Spleen (tissue), 11 donors: ENCODE measurements around the gene AASDHPPT. TPM values are rescaled to one million over a fixed set of nuclear protein-coding genes. Genes with fewer than 3 reads are reported as not detected.
A peak's percentile ranks its signal among the peaks of the same experiment; 100 is the strongest.

ENCODE experiments used
- DNase-seq: peaks from one replicate; pipeline ENCODE4 v3.0.0-alpha.2; 2020
- H3K27ac ChIP-seq, 8 donors: fragments of 200-600 bp; sonication (generic) in 7 of 8; 1 replicate in 4 of 8; 2 replicates in 4 of 8; pipeline versions ENCODE4 v1.5.0 to v1.8.0; 2016 to 2021; ENCODE audit warnings: inconsistent platforms in 4 of 8, mild to moderate bottlenecking in 4 of 8, moderate library complexity in 1 of 8
- H3K27me3 ChIP-seq, 7 donors: fragments of 200-600 bp; sonication (generic) in 6 of 7; replicated peaks in 1 of 7; 1 replicate in 4 of 7; 2 replicates in 3 of 7; pipeline versions ENCODE4 v1.5.0 to v1.8.0; 2016 to 2021; ENCODE audit warnings: inconsistent platforms in 3 of 7, mild to moderate bottlenecking in 1 of 7
- H3K36me3 ChIP-seq, 6 donors: fragments of 200-600 bp; sonication (generic) in 5 of 6; 1 replicate in 4 of 6; 2 replicates in 2 of 6; pipeline versions ENCODE4 v1.5.0 to v1.8.0; 2016 to 2021; ENCODE audit warnings: inconsistent platforms in 2 of 6
- H3K4me1 ChIP-seq, 6 donors: fragments of 200-600 bp; sonication (generic) in 5 of 6; 1 replicate in 3 of 6; 2 replicates in 3 of 6; pipeline versions ENCODE4 v1.5.0 to v1.8.0; 2016 to 2021; ENCODE audit warnings: inconsistent platforms in 3 of 6
- H3K4me3 ChIP-seq, 8 donors: fragments of 200-600 bp; sonication (generic) in 7 of 8; 1 replicate in 4 of 8; 2 replicates in 4 of 8; pipeline versions ENCODE4 v1.5.0 to v1.8.0; 2016 to 2021; ENCODE audit warnings: inconsistent platforms in 4 of 8, mild to moderate bottlenecking in 4 of 8, moderate library complexity in 2 of 8
- H3K9me3 ChIP-seq, 8 donors: fragments of 200-600 bp; sonication (generic) in 7 of 8; 1 replicate in 4 of 8; 2 replicates in 4 of 8; pipeline versions ENCODE4 v1.5.0 to v1.8.0; 2016 to 2021; ENCODE audit warnings: inconsistent platforms in 4 of 8
- POLR2A ChIP-seq, 3 donors: fragments of 450-650 bp; IDR thresholded peaks; one replicate each; pipeline ENCODE4 v1.5.1; 2017; ENCODE audit warnings: antibody characterized with exemption in 3 of 3, mild to moderate bottlenecking in 1 of 3
- POLR2AphosphoS5 ChIP-seq, 3 donors: sonication (generic); formaldehyde crosslinking; IDR thresholded peaks; one replicate each; pipeline ENCODE4 v1.5.1; 2017; ENCODE audit warnings: antibody characterized with exemption in 3 of 3
- WGBS, 5 donors: extraction: QIAGEN DNeasy Blood & Tissue Kit in 3 of 5; methylation state at CpG; one replicate each; pipeline versions ENCODE4 v1.1.5 to v1.1.7; 2013 to 2018; 5-methylcytosine and 5-hydroxymethylcytosine counted together
- intact Hi-C: fragments of 100-400 bp; cut with DNase I; formaldehyde crosslinking; loops from one replicate; pipeline ENCODE4 v1.15.0; 2023; ENCODE audit warnings: low total_unique reads
- polyA plus RNA-seq, 3 donors: library from polyadenylated mRNA; stranded (reverse); fragments of 200-250 nt; gene quantifications; one replicate each; pipeline ENCODE4 v1.2.1, GENCODE V29; 2013
- total RNA-seq, 7 donors: library from RNA; depleted of rRNA in 3 of 7; stranded (reverse); fragments of >200 nt in 3 of 7; fragmentation: NEBNext Ultra II Directional in 4 of 7; extraction: Animal tissue kit (Norgen Biotek cat#: 25700) in 4 of 7; gene quantifications; one replicate each; pipeline versions ENCODE4 v1.1.0 to v1.2.1, GENCODE V29; 2016 to 2021
- TF ChIP-seq, protein P1 (sequence below), 11 experiments: fragments of 200-600 bp in 7 of 11; fragments of 450-650 bp in 4 of 11; sonication (generic) in 4 of 11; IDR thresholded peaks in 8 of 11; conservative IDR thresholded peaks in 3 of 11; 1 replicate in 7 of 11; 2 replicates in 4 of 11; pipeline versions ENCODE4 v1.4.0 to v1.8.0; 2016 to 2021; ENCODE audit warnings: antibody characterized with exemption in 11 of 11, inconsistent platforms in 4 of 11, mild to moderate bottlenecking in 1 of 11
- donor health status: healthy with polysubstance abuse.
- donor health status: DM: no; HTN: no; CAD: no; lungs with moderate emphysema.
- donor health status: DM: no; HTN: no; CAD: no.
- donor health status: Bipolar disorder and iron deficiency.
- donor health status: healthy.
- donor health status: DM: no; HTN: no; CAD: no.
- donor health status: DM: yes; HTN: yes; CAD: no.

The AASDHPPT gene
- total and polyA plus RNA-seq, 10 donors = 12.3 to 53.5 (median 27.4) TPM

GRCh38 chr11:106076171-106076918 lies 1.1 kb upstream of the AASDHPPT start:
- H3K36me3 ChIP-seq = peaks cover 0 to 21% (median 10%) of the 10 kb centered on the region in 6 donors
- peaks cover 23 to 51% (median 44%) of the 10 kb centered on the region in 6 donors for H3K4me1 ChIP-seq
- no peak for TF ChIP-seq POLR2AphosphoS5 (IDR thresholded peaks at IDR 0.05)
- TF ChIP-seq, protein P1, sequence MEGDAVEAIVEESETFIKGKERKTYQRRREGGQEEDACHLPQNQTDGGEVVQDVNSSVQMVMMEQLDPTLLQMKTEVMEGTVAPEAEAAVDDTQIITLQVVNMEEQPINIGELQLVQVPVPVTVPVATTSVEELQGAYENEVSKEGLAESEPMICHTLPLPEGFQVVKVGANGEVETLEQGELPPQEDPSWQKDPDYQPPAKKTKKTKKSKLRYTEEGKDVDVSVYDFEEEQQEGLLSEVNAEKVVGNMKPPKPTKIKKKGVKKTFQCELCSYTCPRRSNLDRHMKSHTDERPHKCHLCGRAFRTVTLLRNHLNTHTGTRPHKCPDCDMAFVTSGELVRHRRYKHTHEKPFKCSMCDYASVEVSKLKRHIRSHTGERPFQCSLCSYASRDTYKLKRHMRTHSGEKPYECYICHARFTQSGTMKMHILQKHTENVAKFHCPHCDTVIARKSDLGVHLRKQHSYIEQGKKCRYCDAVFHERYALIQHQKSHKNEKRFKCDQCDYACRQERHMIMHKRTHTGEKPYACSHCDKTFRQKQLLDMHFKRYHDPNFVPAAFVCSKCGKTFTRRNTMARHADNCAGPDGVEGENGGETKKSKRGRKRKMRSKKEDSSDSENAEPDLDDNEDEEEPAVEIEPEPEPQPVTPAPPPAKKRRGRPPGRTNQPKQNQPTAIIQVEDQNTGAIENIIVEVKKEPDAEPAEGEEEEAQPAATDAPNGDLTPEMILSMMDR (IDR thresholded peaks at IDR 0.05 in 8 of 11, conservative IDR thresholded peaks at IDR 0.05 in 3 of 11) = peak in 1 of 11 experiments; percentile 10
- peak overlapping the region; percentile 61 to 87 (median 74) for H3K4me3 ChIP-seq
- H3K9me3 ChIP-seq = no peaks in the 10 kb centered on the region
- H3K27ac ChIP-seq = peak overlapping the region; percentile 77 to 98 (median 96)
- no peaks in the 10 kb centered on the region for H3K27me3 ChIP-seq
- intact Hi-C loops = no loop called here
- whole genome bisulfite sequencing, 5 donors = 15 to 18% (median 15%) methylated on average over 19 of the region's 19 CpGs
- DNase-seq = no peak

GRCh38 chr11:106076919-106077608 lies 398 bp upstream of the AASDHPPT start, which contains the start of gene KBTBD3:
Gene KBTBD3, minus strand, starts transcription at chr11:106077347. Its CDS starts 18,250 bp downstream, at chr11:106059097.
- H3K9me3 ChIP-seq = no peaks in the 10 kb centered on the region

DNA sequence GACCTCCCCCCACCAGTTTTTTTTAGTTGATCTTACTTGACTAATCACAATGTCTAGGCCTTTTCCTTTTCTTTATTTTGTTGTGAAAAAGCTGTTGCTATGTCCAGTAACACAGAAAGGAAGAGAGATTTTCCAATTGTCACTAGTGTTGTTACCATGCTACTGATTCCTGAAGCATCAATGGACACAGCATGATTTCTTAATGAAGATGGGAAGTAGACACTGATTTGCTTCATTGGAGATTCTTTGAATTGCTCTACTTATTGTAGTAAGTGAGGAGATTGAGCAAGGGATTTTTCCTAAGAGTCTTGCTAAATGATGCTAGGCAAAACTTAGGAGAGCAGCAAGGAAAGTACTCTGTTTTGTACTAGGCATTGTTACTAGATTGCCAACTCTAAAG lies 4.6 kb downstream of the AASDHPPT start:
- no peaks in the 10 kb centered on the region for H3K9me3 ChIP-seq
- no peaks in the 10 kb centered on the region for H3K27me3 ChIP-seq
- DNase-seq = no peak
- no peak for TF ChIP-seq POLR2AphosphoS5 (IDR thresholded peaks at IDR 0.05)
- no peak overlapping the region for H3K27ac ChIP-seq
- no peak overlapping the region for H3K4me3 ChIP-seq
- intact Hi-C loops = no loop called here
- H3K4me1 ChIP-seq = peaks cover 29 to 83% (median 54%) of the 10 kb centered on the region in 6 donors
- H3K36me3 ChIP-seq = peaks cover 0 to 72% (median 22%) of the 10 kb centered on the region in 6 donors

More at GRCh38 chr11:106076919-106077608, 398 bp upstream of the AASDHPPT start, which contains the start of gene KBTBD3:
- 0 to 1% (median 1%) methylated on average over 32 to 37 of the region's 37 CpGs for WGBS, 5 donors
- Histone ChIP-seq H3K4me1 (peaks cover 23 to 58% (median 48%) of the 10 kb centered on the region in 6 donors), H3K27me3 (no peaks in the 10 kb centered on the region), H3K27ac (peak within 1 kb of the TSS; percentile 89 to 98 (median 96)), H3K4me3 (peak within 1 kb of the TSS; percentile 61 to 87 (median 74)), H3K36me3 (peaks cover 0 to 25% (median 12%) of the 10 kb centered on the region in 6 donors)
- TF ChIP-seq POLR2A (IDR thresholded peaks at IDR 0.05) = peak; percentile 68 to 92 (median 75)
- peak in 2 of 3 donors; percentile 96 to 98 for TF ChIP-seq POLR2AphosphoS5 (IDR thresholded peaks at IDR 0.05)
- TF ChIP-seq, protein P1 (IDR thresholded peaks at IDR 0.05 in 8 of 11, conservative IDR thresholded peaks at IDR 0.05 in 3 of 11) = peak in 8 of 11 experiments; percentile 1 to 43 (median 30)
- DNase-seq = peak; percentile 100
- intact Hi-C loops = no loop called here

DNA sequence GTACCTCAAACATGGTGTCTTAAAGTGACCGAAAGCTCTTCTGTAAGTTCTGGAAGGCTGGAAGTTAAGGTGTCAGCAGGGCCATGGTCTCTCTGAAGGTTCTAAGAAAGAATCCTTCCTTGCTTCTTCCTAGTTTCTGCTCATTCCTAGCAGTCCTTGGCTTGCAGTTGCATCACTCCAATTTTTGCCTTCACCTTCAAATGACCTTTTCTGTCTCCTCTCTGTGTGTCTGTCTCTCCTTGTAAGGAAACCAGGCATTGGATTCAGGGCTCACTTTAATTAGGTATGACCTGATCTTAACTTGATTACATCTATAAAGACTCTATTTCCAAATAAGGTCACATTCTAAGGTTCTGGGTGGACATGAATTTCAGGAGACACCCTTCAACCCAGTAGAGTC lies 8.7 kb downstream of the AASDHPPT start:
- no peak overlapping the region for H3K4me3 ChIP-seq
- no peak for DNase-seq
- intact Hi-C loops = no loop called here
- peaks cover 19 to 82% (median 43%) of the 10 kb centered on the region in 6 donors for H3K4me1 ChIP-seq
- H3K36me3 ChIP-seq = peaks cover 0 to 58% (median 15%) of the 10 kb centered on the region in 6 donors
- no peaks in the 10 kb centered on the region for H3K27me3 ChIP-seq
- H3K27ac ChIP-seq = no peak overlapping the region
- TF ChIP-seq POLR2AphosphoS5 (IDR thresholded peaks at IDR 0.05) = no peak
- TF ChIP-seq POLR2A (IDR thresholded peaks at IDR 0.05) = no peak
- TF ChIP-seq, protein P1 (IDR thresholded peaks at IDR 0.05 in 8 of 11, conservative IDR thresholded peaks at IDR 0.05 in 3 of 11) = no peak
- 92 to 100% (median 100%) methylated on average over 1 of the region's 1 CpG for WGBS, 5 donors
- H3K9me3 ChIP-seq = no peaks in the 10 kb centered on the region
